SK-N-SH treated with all-trans-retinoic acid at 6 μM for 48 hours (cell line): ENCODE measurements around the gene GPX4.
A peak's percentile ranks its signal among the peaks of the same experiment; 100 is the strongest.

ENCODE experiments used
- ATAC-seq: fragments of 200-7000 bp; cut with Tn5 transposase; 3 replicates; pipeline ENCODE4 v1.9.1; 2020; ENCODE audit warnings: mild to moderate bottlenecking, moderate library complexity
- ARNTL ChIP-seq: fragments of 450-650 bp; formaldehyde crosslinking; IDR thresholded peaks from 2 replicates; pipeline ENCODE4 v1.5.0; 2020; ENCODE audit warnings: low read depth, mild to moderate bottlenecking, moderate library complexity, borderline replicate concordance
- BACH2 ChIP-seq: fragments of 250-450 bp; sonication (Bioruptor Pico); IDR thresholded peaks from 2 replicates; pipeline ENCODE4 v1.9.0; 2021; ENCODE audit warnings: mild to moderate bottlenecking, borderline replicate concordance
- CSDC2 ChIP-seq: fragments of 250-450 bp; sonication (Bioruptor Pico); IDR thresholded peaks from 2 replicates; pipeline ENCODE4 v1.5.0; 2020; ENCODE audit warnings: mild to moderate bottlenecking, moderate library complexity
- GLIS3 ChIP-seq: fragments of 250-450 bp; sonication (Bioruptor Pico); IDR thresholded peaks from 2 replicates; pipeline ENCODE4 v1.5.0; 2020; ENCODE audit warnings: mild to moderate bottlenecking, moderate library complexity
- OSR1 ChIP-seq: fragments of 250-450 bp; sonication (Bioruptor Pico); IDR thresholded peaks from 2 replicates; pipeline ENCODE4 v1.8.0; 2022; ENCODE audit warnings: moderate library complexity, mild to moderate bottlenecking, inconsistent platforms
- PPARA ChIP-seq: fragments of 250-450 bp; sonication (Bioruptor Pico); IDR thresholded peaks from 2 replicates; pipeline ENCODE4 v1.5.0; 2020; ENCODE audit warnings: mild to moderate bottlenecking, borderline replicate concordance
- RARB ChIP-seq: fragments of 250-450 bp; sonication (Bioruptor Pico); IDR thresholded peaks from 2 replicates; pipeline ENCODE4 v1.8.0; 2021; ENCODE audit warnings: mild to moderate bottlenecking, moderate library complexity
- SNAI2 ChIP-seq: fragments of 250-450 bp; sonication (Bioruptor Pico); IDR thresholded peaks from 2 replicates; pipeline ENCODE4 v1.5.0; 2020; ENCODE audit warnings: mild to moderate bottlenecking, moderate library complexity
- TCF4 ChIP-seq: fragments of 250-450 bp; sonication (Bioruptor Pico); IDR thresholded peaks from 2 replicates; pipeline ENCODE4 v1.8.0; 2021; ENCODE audit warnings: mild to moderate bottlenecking, moderate library complexity, borderline replicate concordance
- ZFP3 ChIP-seq: fragments of 250-450 bp; sonication (Bioruptor Pico); IDR thresholded peaks from 2 replicates; pipeline ENCODE4 v1.5.0; 2020; ENCODE audit warnings: mild to moderate bottlenecking, moderate library complexity
- ZFP30 ChIP-seq: fragments of 450-650 bp; formaldehyde crosslinking; IDR thresholded peaks from 2 replicates; pipeline ENCODE4 v1.5.0; 2022; ENCODE audit warnings: mild to moderate bottlenecking, moderate library complexity
- ZNF565 ChIP-seq: fragments of 450-650 bp; formaldehyde crosslinking; conservative IDR thresholded peaks from 2 replicates; pipeline ENCODE4 v1.5.0; 2020; ENCODE audit warnings: low read depth, mild to moderate bottlenecking, moderate library complexity
- ZNF8 ChIP-seq: fragments of 450-650 bp; formaldehyde crosslinking; IDR thresholded peaks from 2 replicates; pipeline ENCODE4 v1.5.0; 2020; ENCODE audit warnings: mild to moderate bottlenecking, moderate library complexity
- TF ChIP-seq, protein P1 (sequence below): fragments of 250-450 bp; sonication (Bioruptor Pico); IDR thresholded peaks from 2 replicates; pipeline ENCODE4 v1.5.1; 2021; ENCODE audit warnings: mild to moderate bottlenecking, moderate library complexity
- TF ChIP-seq, protein P2 (sequence below): fragments of 250-450 bp; sonication (Bioruptor Pico); IDR thresholded peaks from 2 replicates; pipeline ENCODE4 v1.5.0; 2020; ENCODE audit warnings: mild to moderate bottlenecking, moderate library complexity
- TF ChIP-seq, protein P3 (sequence below): fragments of 250-450 bp; sonication (Bioruptor Pico); IDR thresholded peaks from 2 replicates; pipeline ENCODE4 v1.8.0; 2021; ENCODE audit warnings: low read depth, mild to moderate bottlenecking, moderate library complexity, borderline replicate concordance
- TF ChIP-seq, protein P4 (sequence below): fragments of 250-450 bp; sonication (Bioruptor Pico); IDR thresholded peaks from 2 replicates; pipeline ENCODE4 v1.8.0; 2020; ENCODE audit warnings: mild to moderate bottlenecking, moderate library complexity, borderline replicate concordance

GPX4 gene

DNA sequence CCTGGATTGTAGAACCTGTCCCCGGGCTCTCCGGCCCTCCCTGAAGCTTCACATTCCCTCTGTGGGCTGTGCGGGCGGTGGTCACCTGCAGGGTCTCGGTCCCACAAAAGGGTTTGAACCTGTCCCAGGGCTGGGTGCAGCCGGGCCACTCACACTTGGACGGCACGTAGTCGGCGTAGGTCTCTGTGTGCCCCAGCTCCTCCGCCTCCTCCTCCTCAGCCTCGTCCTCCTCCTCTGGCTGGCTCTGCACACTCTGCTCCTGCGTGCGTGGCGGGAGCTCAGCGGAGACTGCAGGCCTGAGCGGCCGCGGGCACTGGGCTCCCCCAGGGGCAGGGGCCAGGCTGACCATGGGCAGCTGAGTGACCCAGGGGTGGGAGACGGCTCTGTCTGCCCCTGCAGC, 19.6 kb downstream of the GPX4 start:
- TF ChIP-seq SNAI2: no peak
- TF ChIP-seq ZNF565 (CRISPR knock-in tag): no peak
- no peak for TF ChIP-seq OSR1 (CRISPR knock-in tag)
- no peak for TF ChIP-seq ZNF8
- TF ChIP-seq, protein P1, sequence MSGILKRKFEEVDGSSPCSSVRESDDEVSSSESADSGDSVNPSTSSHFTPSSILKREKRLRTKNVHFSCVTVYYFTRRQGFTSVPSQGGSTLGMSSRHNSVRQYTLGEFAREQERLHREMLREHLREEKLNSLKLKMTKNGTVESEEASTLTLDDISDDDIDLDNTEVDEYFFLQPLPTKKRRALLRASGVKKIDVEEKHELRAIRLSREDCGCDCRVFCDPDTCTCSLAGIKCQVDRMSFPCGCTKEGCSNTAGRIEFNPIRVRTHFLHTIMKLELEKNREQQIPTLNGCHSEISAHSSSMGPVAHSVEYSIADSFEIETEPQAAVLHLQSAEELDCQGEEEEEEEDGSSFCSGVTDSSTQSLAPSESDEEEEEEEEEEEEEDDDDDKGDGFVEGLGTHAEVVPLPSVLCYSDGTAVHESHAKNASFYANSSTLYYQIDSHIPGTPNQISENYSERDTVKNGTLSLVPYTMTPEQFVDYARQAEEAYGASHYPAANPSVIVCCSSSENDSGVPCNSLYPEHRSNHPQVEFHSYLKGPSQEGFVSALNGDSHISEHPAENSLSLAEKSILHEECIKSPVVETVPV (CRISPR knock-in tag): no peak
- TF ChIP-seq PPARA (CRISPR knock-in tag): no peak
- TF ChIP-seq, protein P2, sequence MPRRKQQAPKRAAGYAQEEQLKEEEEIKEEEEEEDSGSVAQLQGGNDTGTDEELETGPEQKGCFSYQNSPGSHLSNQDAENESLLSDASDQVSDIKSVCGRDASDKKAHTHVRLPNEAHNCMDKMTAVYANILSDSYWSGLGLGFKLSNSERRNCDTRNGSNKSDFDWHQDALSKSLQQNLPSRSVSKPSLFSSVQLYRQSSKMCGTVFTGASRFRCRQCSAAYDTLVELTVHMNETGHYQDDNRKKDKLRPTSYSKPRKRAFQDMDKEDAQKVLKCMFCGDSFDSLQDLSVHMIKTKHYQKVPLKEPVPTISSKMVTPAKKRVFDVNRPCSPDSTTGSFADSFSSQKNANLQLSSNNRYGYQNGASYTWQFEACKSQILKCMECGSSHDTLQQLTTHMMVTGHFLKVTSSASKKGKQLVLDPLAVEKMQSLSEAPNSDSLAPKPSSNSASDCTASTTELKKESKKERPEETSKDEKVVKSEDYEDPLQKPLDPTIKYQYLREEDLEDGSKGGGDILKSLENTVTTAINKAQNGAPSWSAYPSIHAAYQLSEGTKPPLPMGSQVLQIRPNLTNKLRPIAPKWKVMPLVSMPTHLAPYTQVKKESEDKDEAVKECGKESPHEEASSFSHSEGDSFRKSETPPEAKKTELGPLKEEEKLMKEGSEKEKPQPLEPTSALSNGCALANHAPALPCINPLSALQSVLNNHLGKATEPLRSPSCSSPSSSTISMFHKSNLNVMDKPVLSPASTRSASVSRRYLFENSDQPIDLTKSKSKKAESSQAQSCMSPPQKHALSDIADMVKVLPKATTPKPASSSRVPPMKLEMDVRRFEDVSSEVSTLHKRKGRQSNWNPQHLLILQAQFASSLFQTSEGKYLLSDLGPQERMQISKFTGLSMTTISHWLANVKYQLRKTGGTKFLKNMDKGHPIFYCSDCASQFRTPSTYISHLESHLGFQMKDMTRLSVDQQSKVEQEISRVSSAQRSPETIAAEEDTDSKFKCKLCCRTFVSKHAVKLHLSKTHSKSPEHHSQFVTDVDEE: no peak
- TF ChIP-seq ZFP3 (CRISPR knock-in tag): no peak
- TF ChIP-seq BACH2 (CRISPR knock-in tag): no peak
- ATAC-seq: no peak

DNA sequence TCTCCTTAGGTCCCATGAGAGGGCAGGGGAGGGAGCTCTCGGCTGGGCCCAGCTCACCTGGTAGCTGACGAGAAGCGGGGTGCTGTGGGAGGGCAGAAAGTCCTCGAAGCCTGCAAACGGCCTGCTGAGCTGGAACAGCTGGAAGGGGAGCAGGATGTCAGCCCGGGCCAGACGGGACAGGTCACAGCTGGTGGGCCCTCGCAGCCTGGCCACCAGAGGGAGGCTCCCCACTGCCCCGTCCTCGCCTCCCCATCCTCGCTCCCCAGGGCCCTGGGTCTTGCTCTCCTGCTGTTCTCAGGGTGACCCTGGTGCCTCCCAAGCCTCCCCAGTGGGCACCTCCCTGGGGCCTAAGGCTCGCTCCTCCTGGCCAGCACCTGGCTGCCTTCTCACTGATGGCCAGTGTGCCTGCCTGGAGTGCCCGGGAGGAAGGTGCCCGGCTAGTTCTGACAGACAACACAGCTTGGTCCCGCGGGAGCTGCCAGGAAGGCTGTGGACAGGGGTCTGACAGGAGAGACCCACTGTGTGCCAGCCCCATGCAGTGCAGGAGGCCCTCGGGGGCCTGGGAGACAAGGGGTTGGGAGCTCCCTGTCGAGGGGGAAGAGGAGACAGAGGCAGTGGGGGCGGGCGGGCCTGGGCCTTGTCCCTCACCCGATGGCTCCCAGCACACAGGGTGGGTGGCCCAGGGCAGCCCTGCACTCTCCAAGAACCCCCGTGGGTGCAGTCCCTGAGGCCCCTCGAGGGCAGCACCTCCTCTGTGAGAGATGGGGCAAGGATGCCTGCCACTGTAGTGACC, 20.3 kb downstream of the GPX4 start:
- no peak for ATAC-seq
- TF ChIP-seq GLIS3 (CRISPR knock-in tag) (no peak), ARNTL (CRISPR knock-in tag) (no peak), CSDC2 (CRISPR knock-in tag) (no peak), SNAI2 (no peak), RARB (no peak), ZFP30 (CRISPR knock-in tag) (no peak), TCF4 (CRISPR knock-in tag) (no peak)
- TF ChIP-seq, protein P1 (CRISPR knock-in tag): no peak
- TF ChIP-seq, protein P3, sequence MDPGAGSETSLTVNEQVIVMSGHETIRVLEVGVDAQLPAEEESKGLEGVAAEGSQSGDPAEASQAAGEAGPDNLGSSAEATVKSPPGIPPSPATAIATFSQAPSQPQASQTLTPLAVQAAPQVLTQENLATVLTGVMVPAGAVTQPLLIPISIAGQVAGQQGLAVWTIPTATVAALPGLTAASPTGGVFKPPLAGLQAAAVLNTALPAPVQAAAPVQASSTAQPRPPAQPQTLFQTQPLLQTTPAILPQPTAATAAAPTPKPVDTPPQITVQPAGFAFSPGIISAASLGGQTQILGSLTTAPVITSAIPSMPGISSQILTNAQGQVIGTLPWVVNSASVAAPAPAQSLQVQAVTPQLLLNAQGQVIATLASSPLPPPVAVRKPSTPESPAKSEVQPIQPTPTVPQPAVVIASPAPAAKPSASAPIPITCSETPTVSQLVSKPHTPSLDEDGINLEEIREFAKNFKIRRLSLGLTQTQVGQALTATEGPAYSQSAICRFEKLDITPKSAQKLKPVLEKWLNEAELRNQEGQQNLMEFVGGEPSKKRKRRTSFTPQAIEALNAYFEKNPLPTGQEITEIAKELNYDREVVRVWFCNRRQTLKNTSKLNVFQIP (CRISPR knock-in tag): no peak
- TF ChIP-seq, protein P4, sequence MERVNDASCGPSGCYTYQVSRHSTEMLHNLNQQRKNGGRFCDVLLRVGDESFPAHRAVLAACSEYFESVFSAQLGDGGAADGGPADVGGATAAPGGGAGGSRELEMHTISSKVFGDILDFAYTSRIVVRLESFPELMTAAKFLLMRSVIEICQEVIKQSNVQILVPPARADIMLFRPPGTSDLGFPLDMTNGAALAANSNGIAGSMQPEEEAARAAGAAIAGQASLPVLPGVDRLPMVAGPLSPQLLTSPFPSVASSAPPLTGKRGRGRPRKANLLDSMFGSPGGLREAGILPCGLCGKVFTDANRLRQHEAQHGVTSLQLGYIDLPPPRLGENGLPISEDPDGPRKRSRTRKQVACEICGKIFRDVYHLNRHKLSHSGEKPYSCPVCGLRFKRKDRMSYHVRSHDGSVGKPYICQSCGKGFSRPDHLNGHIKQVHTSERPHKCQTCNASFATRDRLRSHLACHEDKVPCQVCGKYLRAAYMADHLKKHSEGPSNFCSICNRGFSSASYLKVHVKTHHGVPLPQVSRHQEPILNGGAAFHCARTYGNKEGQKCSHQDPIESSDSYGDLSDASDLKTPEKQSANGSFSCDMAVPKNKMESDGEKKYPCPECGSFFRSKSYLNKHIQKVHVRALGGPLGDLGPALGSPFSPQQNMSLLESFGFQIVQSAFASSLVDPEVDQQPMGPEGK (CRISPR knock-in tag): no peak

DNA sequence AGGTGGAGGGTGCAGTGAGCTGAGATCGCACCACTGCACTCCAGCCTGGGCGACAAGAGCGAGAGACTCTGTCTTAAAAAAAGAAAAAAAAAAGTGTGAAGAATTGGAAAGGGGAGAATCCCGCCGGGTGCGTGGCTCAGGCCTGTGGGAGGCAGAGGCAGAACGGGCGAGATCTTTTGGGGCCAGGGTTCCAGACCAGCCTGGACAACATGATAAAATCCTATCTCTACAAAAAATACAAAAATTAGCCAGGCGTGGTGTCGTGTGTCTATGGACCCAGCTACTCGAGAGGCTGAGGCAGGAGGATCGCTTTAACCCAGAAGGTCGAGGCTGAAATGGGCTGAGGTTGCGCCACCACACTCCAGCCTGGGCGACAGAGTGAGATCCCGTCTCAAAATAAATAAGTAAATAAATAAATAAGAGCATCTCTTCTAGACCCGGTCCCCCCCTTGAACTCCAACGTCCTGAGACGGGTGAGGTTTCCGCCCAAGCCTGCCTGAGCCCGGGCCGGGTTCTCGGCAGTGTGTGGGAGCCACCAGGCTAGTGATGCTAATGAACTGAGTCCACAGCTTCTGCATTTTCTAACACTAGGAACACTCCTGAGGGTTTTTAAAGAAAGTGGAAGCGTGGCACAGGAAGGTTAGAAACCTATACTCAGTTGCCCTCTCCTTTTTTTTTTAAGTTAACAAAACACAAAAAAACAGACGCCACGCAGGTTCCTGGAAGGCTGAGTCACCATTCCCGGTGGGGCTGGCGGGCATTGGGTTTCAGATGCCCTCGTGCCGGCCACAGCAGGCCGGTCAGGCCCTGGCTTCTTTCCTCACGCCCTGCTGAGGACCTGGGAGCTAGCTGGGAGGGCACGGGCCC, 22.0 kb downstream of the GPX4 start:
- TF ChIP-seq OSR1 (CRISPR knock-in tag): peak; percentile 84; the same call in 1 of the 2 replicates
- TF ChIP-seq, protein P4 (CRISPR knock-in tag): 0 out of 2 replicates have a peak, but pooled peaks have one; percentile 35
- TF ChIP-seq RARB: no peak
- TF ChIP-seq, protein P3 (CRISPR knock-in tag): no peak
- peak; percentile 81 for ATAC-seq
